ENCODE measurements around the gene CYB561A3. TPM values are rescaled to one million over a fixed set of nuclear protein-coding genes. Genes with fewer than 3 reads are reported as not detected.

The CYB561A3 gene
- total RNA-seq, 1 experiment from 2014 or later = 80.3 TPM

GRCh38 chr11:61354208-61354607, 7.5 kb downstream of the CYB561A3 start:
- ChIA-PET CTCF (interaction anchor here (0.9 kb wide), 1 partner anchor 15 kb away, joined by 6 read pairs; no protein-coding TSS in a partner anchor), POLR2A (no interaction called here)
- no peak overlapping the region for H3K4me3 ChIP-seq (ENCODE audit: low read depth in 2 of 2, low read length in 2 of 2)
- H3K36me3 ChIP-seq (ENCODE audit: control insufficient read depth, insufficient read depth, low read length) = 0 out of 2 replicates have a peak, but pooled peaks cover 2% of the 10 kb centered on the region
- in situ Hi-C loops (cut with HindIII; ENCODE audit: low pct_unique_long_range_greater_than_20kb, low sequenced_read_pairs) (no loop called here), intact Hi-C loops (cut with micrococcal nuclease; ENCODE audit: unreplicated experiment) (no loop called here)
- TF ChIP-seq POLR2AphosphoS5 (IDR thresholded peaks at IDR 0.05; ENCODE audit: low read depth, low read length) (no peak), TCF7L2 (IDR thresholded peaks at IDR 0.05; ENCODE audit: low read depth, low read length) (no peak), SIN3A (IDR thresholded peaks at IDR 0.05; ENCODE audit: borderline replicate concordance, insufficient read depth, low read depth, low read length) (no peak)
- TF ChIP-seq, protein P1, sequence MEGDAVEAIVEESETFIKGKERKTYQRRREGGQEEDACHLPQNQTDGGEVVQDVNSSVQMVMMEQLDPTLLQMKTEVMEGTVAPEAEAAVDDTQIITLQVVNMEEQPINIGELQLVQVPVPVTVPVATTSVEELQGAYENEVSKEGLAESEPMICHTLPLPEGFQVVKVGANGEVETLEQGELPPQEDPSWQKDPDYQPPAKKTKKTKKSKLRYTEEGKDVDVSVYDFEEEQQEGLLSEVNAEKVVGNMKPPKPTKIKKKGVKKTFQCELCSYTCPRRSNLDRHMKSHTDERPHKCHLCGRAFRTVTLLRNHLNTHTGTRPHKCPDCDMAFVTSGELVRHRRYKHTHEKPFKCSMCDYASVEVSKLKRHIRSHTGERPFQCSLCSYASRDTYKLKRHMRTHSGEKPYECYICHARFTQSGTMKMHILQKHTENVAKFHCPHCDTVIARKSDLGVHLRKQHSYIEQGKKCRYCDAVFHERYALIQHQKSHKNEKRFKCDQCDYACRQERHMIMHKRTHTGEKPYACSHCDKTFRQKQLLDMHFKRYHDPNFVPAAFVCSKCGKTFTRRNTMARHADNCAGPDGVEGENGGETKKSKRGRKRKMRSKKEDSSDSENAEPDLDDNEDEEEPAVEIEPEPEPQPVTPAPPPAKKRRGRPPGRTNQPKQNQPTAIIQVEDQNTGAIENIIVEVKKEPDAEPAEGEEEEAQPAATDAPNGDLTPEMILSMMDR (IDR thresholded peaks at IDR 0.05) = no peak
- TF ChIP-seq, protein P2, sequence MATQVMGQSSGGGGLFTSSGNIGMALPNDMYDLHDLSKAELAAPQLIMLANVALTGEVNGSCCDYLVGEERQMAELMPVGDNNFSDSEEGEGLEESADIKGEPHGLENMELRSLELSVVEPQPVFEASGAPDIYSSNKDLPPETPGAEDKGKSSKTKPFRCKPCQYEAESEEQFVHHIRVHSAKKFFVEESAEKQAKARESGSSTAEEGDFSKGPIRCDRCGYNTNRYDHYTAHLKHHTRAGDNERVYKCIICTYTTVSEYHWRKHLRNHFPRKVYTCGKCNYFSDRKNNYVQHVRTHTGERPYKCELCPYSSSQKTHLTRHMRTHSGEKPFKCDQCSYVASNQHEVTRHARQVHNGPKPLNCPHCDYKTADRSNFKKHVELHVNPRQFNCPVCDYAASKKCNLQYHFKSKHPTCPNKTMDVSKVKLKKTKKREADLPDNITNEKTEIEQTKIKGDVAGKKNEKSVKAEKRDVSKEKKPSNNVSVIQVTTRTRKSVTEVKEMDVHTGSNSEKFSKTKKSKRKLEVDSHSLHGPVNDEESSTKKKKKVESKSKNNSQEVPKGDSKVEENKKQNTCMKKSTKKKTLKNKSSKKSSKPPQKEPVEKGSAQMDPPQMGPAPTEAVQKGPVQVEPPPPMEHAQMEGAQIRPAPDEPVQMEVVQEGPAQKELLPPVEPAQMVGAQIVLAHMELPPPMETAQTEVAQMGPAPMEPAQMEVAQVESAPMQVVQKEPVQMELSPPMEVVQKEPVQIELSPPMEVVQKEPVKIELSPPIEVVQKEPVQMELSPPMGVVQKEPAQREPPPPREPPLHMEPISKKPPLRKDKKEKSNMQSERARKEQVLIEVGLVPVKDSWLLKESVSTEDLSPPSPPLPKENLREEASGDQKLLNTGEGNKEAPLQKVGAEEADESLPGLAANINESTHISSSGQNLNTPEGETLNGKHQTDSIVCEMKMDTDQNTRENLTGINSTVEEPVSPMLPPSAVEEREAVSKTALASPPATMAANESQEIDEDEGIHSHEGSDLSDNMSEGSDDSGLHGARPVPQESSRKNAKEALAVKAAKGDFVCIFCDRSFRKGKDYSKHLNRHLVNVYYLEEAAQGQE (IDR thresholded peaks at IDR 0.05; ENCODE audit: insufficient read depth in 1 of 2, low read depth in 2 of 2, low read length in 1 of 2) = no peak
- DNase-seq (ENCODE audit: low read depth, low spot score) (no peak), ATAC-seq (no peak)
- H3K9me3 ChIP-seq (ENCODE audit: control insufficient read depth, insufficient read depth, low read depth, low read length) = no peaks in the 10 kb centered on the region
- H3K27me3 ChIP-seq (ENCODE audit: control insufficient read depth, insufficient read depth, low read length) = no peaks in the 10 kb centered on the region
- H3K4me1 ChIP-seq (ENCODE audit: control insufficient read depth, insufficient read depth, low read length) = no peaks in the 10 kb centered on the region
- H3K27ac ChIP-seq (ENCODE audit: low read length) = no peak overlapping the region
- no TSS peak for BruUV-seq (replicated peaks)

GRCh38 chr11:61353131-61354067, 8.3 kb downstream of the CYB561A3 start:
- DNase-seq (ENCODE audit: low read depth, low spot score) (no peak), ATAC-seq (no peak)
- BruUV-seq (replicated peaks) = no TSS peak
- intact Hi-C loops (cut with micrococcal nuclease; ENCODE audit: unreplicated experiment) = no loop called here
- POLR2A ChIA-PET = no interaction called here
- Histone ChIP-seq H3K9me3 (ENCODE audit: control insufficient read depth, insufficient read depth, low read depth, low read length) (no peaks in the 10 kb centered on the region), H3K4me3 (ENCODE audit: low read depth in 2 of 2, low read length in 2 of 2) (no peak overlapping the region), H3K4me1 (ENCODE audit: control insufficient read depth, insufficient read depth, low read length) (no peaks in the 10 kb centered on the region), H3K27me3 (ENCODE audit: control insufficient read depth, insufficient read depth, low read length) (no peaks in the 10 kb centered on the region), H3K27ac (ENCODE audit: low read length) (no peak overlapping the region), H3K36me3 (ENCODE audit: control insufficient read depth, insufficient read depth, low read length) (0 out of 2 replicates have a peak, but pooled peaks cover 2% of the 10 kb centered on the region)
- CTCF ChIA-PET = interaction anchor here (0.9 kb wide), 1 partner anchor 16 kb away, joined by 6 read pairs; no protein-coding TSS in a partner anchor
- in situ Hi-C loops (cut with HindIII; ENCODE audit: low pct_unique_long_range_greater_than_20kb, low sequenced_read_pairs) = no loop called here
- TF ChIP-seq, protein P2 (IDR thresholded peaks at IDR 0.05; ENCODE audit: insufficient read depth in 1 of 2, low read depth in 2 of 2, low read length in 1 of 2) = no peak
- TF ChIP-seq, protein P1 (IDR thresholded peaks at IDR 0.05) = no peak
- no peak for TF ChIP-seq SIN3A (IDR thresholded peaks at IDR 0.05; ENCODE audit: borderline replicate concordance, insufficient read depth, low read depth, low read length)
- TF ChIP-seq TCF7L2 (IDR thresholded peaks at IDR 0.05; ENCODE audit: low read depth, low read length) = no peak
- no peak for TF ChIP-seq POLR2AphosphoS5 (IDR thresholded peaks at IDR 0.05; ENCODE audit: low read depth, low read length)
